Spleen (tissue), 11 donors: Measurements from ENCODE around the gene GSDMA. TPM values are rescaled to one million over a fixed set of nuclear protein-coding genes. Genes with fewer than 3 reads are reported as not detected.

Experiments used
- DNase-seq: peaks from one replicate; pipeline ENCODE4 v3.0.0-alpha.2; 2020
- H3K27ac ChIP-seq, 8 donors: fragments of 200-600 bp; sonication (generic) in 7 of 8; 1 replicate in 4 of 8; 2 replicates in 4 of 8; pipeline versions ENCODE4 v1.5.0 to v1.8.0; 2016 to 2021; ENCODE audit warnings: inconsistent platforms in 4 of 8, mild to moderate bottlenecking in 4 of 8, moderate library complexity in 1 of 8
- H3K27me3 ChIP-seq, 7 donors: fragments of 200-600 bp; sonication (generic) in 6 of 7; replicated peaks in 1 of 7; 1 replicate in 4 of 7; 2 replicates in 3 of 7; pipeline versions ENCODE4 v1.5.0 to v1.8.0; 2016 to 2021; ENCODE audit warnings: inconsistent platforms in 3 of 7, mild to moderate bottlenecking in 1 of 7
- H3K36me3 ChIP-seq, 6 donors: fragments of 200-600 bp; sonication (generic) in 5 of 6; 1 replicate in 4 of 6; 2 replicates in 2 of 6; pipeline versions ENCODE4 v1.5.0 to v1.8.0; 2016 to 2021; ENCODE audit warnings: inconsistent platforms in 2 of 6
- H3K4me1 ChIP-seq, 6 donors: fragments of 200-600 bp; sonication (generic) in 5 of 6; 1 replicate in 3 of 6; 2 replicates in 3 of 6; pipeline versions ENCODE4 v1.5.0 to v1.8.0; 2016 to 2021; ENCODE audit warnings: inconsistent platforms in 3 of 6
- H3K4me3 ChIP-seq, 8 donors: fragments of 200-600 bp; sonication (generic) in 7 of 8; 1 replicate in 4 of 8; 2 replicates in 4 of 8; pipeline versions ENCODE4 v1.5.0 to v1.8.0; 2016 to 2021; ENCODE audit warnings: inconsistent platforms in 4 of 8, mild to moderate bottlenecking in 4 of 8, moderate library complexity in 2 of 8
- H3K9me3 ChIP-seq, 8 donors: fragments of 200-600 bp; sonication (generic) in 7 of 8; 1 replicate in 4 of 8; 2 replicates in 4 of 8; pipeline versions ENCODE4 v1.5.0 to v1.8.0; 2016 to 2021; ENCODE audit warnings: inconsistent platforms in 4 of 8
- POLR2A ChIP-seq, 3 donors: fragments of 450-650 bp; IDR thresholded peaks; one replicate each; pipeline ENCODE4 v1.5.1; 2017; ENCODE audit warnings: antibody characterized with exemption in 3 of 3, mild to moderate bottlenecking in 1 of 3
- POLR2AphosphoS5 ChIP-seq, 3 donors: sonication (generic); formaldehyde crosslinking; IDR thresholded peaks; one replicate each; pipeline ENCODE4 v1.5.1; 2017; ENCODE audit warnings: antibody characterized with exemption in 3 of 3
- WGBS, 5 donors: extraction: QIAGEN DNeasy Blood & Tissue Kit in 3 of 5; methylation state at CpG; one replicate each; pipeline versions ENCODE4 v1.1.5 to v1.1.7; 2013 to 2018; 5-methylcytosine and 5-hydroxymethylcytosine counted together
- intact Hi-C: fragments of 100-400 bp; cut with DNase I; formaldehyde crosslinking; loops from one replicate; pipeline ENCODE4 v1.15.0; 2023; ENCODE audit warnings: low total_unique reads
- polyA plus RNA-seq, 3 donors: library from polyadenylated mRNA; stranded (reverse); fragments of 200-250 nt; gene quantifications; one replicate each; pipeline ENCODE4 v1.2.1, GENCODE V29; 2013
- total RNA-seq, 7 donors: library from RNA; depleted of rRNA in 3 of 7; stranded (reverse); fragments of >200 nt in 3 of 7; fragmentation: NEBNext Ultra II Directional in 4 of 7; extraction: Animal tissue kit (Norgen Biotek cat#: 25700) in 4 of 7; gene quantifications; one replicate each; pipeline versions ENCODE4 v1.1.0 to v1.2.1, GENCODE V29; 2016 to 2021
- TF ChIP-seq, protein P1 (sequence below), 11 experiments: fragments of 200-600 bp in 7 of 11; fragments of 450-650 bp in 4 of 11; sonication (generic) in 4 of 11; IDR thresholded peaks in 8 of 11; conservative IDR thresholded peaks in 3 of 11; 1 replicate in 7 of 11; 2 replicates in 4 of 11; pipeline versions ENCODE4 v1.4.0 to v1.8.0; 2016 to 2021; ENCODE audit warnings: antibody characterized with exemption in 11 of 11, inconsistent platforms in 4 of 11, mild to moderate bottlenecking in 1 of 11
- donor health status: healthy with polysubstance abuse.
- donor health status: DM: no; HTN: no; CAD: no; lungs with moderate emphysema.
- donor health status: DM: no; HTN: no; CAD: no.
- donor health status: Bipolar disorder and iron deficiency.
- donor health status: healthy.
- donor health status: DM: no; HTN: no; CAD: no.
- donor health status: DM: yes; HTN: yes; CAD: no.

GSDMA gene
- total and polyA plus RNA-seq, 10 donors: 0.07 to 1.2 (median 0.41) TPM; not detected in 3

DNA sequence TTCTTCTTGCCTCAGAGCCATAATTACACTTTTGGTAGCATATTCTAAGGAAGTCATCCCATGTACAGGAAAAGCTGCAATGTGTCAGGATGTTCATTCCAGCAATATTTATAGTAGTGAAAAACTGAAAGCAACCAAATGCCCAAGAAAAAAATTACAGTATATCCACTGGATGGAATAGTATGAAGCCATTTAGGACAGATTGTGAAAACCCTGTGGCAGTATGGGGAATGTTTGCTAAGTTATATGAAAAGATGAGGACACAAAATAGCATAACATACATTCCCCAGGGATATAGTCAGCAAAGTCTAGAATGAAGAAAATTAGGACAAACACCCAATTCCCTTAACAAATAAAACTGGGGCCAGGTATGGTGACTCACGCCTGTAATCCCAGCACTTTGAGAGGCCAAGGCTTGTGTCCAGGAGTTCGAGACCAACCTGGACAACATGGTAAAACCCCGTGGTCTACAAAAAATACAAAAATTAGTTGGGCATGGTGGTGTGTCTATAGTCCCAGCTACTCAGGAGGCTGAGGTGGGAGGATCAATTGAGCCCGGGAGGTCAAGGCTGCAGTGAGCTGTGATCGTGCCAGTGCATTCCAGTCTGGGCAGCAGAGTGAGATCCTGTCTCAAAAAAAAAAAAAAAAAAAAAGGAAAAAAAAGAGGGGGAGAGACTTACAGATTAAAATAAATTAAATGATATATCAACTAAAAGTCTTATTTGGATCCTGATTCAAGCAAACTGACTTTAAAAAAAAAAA, 33.0 kb upstream of the GSDMA start:
- no peak overlapping the region for H3K4me3 ChIP-seq
- TF ChIP-seq POLR2AphosphoS5 (IDR thresholded peaks at IDR 0.05) (no peak), POLR2A (IDR thresholded peaks at IDR 0.05) (no peak)
- no peaks in the 10 kb centered on the region for H3K9me3 ChIP-seq
- H3K36me3 ChIP-seq: no peaks in the 10 kb centered on the region
- H3K27me3 ChIP-seq: no peaks in the 10 kb centered on the region
- WGBS, 5 donors: 82 to 85% (median 84%) methylated on average over 5 of the region's 5 CpGs
- H3K4me1 ChIP-seq: peaks cover 28 to 54% (median 44%) of the 10 kb centered on the region in 6 donors
- no peak for DNase-seq
- intact Hi-C loops: no loop called here
- H3K27ac ChIP-seq: peak overlapping the region in 7 of 8 donors; percentile 81 to 93 (median 86)

DNA sequence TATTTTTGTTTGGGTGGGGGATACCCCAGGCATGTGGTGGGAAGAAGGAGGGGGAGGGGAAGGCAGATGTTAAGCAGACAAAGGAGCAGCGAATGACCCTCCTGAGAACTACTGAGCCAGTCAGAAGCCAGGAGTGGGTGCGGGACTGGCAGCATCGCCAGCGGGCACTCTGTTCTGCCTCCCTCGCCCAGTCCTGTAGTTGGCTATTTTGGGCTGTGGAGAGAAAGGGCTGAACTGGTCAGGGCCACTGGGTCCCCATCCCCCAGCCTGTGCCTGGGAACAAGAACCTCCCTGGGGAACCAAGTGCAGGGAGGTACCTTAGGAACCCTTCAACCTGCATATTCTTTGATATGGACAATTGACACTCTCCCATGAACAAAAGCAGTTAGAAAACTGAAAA, 28.9 kb upstream of the GSDMA start:
- TF ChIP-seq POLR2A (IDR thresholded peaks at IDR 0.05) (no peak), POLR2AphosphoS5 (IDR thresholded peaks at IDR 0.05) (no peak)
- TF ChIP-seq, protein P1, sequence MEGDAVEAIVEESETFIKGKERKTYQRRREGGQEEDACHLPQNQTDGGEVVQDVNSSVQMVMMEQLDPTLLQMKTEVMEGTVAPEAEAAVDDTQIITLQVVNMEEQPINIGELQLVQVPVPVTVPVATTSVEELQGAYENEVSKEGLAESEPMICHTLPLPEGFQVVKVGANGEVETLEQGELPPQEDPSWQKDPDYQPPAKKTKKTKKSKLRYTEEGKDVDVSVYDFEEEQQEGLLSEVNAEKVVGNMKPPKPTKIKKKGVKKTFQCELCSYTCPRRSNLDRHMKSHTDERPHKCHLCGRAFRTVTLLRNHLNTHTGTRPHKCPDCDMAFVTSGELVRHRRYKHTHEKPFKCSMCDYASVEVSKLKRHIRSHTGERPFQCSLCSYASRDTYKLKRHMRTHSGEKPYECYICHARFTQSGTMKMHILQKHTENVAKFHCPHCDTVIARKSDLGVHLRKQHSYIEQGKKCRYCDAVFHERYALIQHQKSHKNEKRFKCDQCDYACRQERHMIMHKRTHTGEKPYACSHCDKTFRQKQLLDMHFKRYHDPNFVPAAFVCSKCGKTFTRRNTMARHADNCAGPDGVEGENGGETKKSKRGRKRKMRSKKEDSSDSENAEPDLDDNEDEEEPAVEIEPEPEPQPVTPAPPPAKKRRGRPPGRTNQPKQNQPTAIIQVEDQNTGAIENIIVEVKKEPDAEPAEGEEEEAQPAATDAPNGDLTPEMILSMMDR (IDR thresholded peaks at IDR 0.05 in 8 of 11, conservative IDR thresholded peaks at IDR 0.05 in 3 of 11): no peak
- no peak for DNase-seq
- 78 to 89% (median 83%) methylated on average over 5 of the region's 5 CpGs for WGBS, 5 donors
- Histone ChIP-seq H3K9me3 (no peaks in the 10 kb centered on the region), H3K4me1 (peaks cover 2 to 19% (median 10%) of the 10 kb centered on the region in 6 donors), H3K27ac (no peak overlapping the region), H3K27me3 (no peaks in the 10 kb centered on the region), H3K36me3 (no peaks in the 10 kb centered on the region), H3K4me3 (no peak overlapping the region)
- intact Hi-C loops: no loop called here

DNA sequence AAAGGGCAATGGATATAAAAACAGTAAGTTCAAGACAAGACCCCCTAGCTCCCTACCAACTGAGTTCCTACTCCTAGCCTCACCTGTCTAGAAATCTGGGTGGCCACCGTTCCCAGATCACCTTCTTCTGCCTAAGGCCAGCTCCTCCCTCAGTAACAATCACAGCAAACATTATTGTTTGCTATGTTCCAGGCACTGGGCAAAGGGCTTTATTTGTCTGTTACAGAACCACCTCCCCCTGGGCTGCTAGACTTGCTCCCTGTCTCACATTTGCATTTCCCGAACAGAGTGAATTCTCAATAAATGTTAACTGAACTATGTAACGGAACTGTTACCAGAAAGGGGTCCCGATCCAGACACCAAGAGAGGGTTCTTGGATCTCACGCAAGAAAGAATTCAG, 28.5 kb upstream of the GSDMA start:
- WGBS, 5 donors: 87 to 94% (median 92%) methylated on average over 5 of the region's 5 CpGs

DNA sequence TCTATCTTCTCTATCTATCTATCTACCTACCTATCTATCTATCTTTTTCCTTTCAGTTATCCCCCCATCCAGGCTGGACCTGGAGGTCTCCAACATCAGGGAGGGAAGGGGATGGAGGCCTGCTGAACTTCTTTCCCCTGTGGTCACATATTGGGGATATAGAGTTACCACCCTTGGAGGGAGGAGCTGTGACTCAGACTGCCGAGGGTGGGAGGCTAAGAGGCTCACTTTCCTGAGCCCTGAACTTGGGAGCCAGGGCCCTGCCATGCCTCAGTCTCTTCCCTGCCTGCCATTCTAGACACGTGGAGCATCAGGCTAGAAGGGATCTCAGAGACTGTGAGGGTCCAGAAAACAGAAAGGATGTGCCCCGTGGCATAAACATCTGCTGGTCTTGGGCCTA, 26.9 kb upstream of the GSDMA start:
- Histone ChIP-seq H3K4me1 (peaks cover 4 to 15% (median 9%) of the 10 kb centered on the region in 6 donors), H3K4me3 (no peak overlapping the region), H3K27me3 (no peaks in the 10 kb centered on the region), H3K27ac (no peak overlapping the region), H3K9me3 (no peaks in the 10 kb centered on the region), H3K36me3 (no peaks in the 10 kb centered on the region)
- TF ChIP-seq POLR2AphosphoS5 (IDR thresholded peaks at IDR 0.05): no peak
- TF ChIP-seq, protein P1 (IDR thresholded peaks at IDR 0.05 in 8 of 11, conservative IDR thresholded peaks at IDR 0.05 in 3 of 11): no peak
- TF ChIP-seq POLR2A (IDR thresholded peaks at IDR 0.05): no peak
- DNase-seq: no peak
- WGBS, 5 donors: 62 to 85% (median 68%) methylated on average over 3 of the region's 3 CpGs
- intact Hi-C loops: no loop called here

More for the DNA sequence above, 28.5 kb upstream of the GSDMA start:
- no peaks in the 10 kb centered on the region for H3K9me3 ChIP-seq
- intact Hi-C loops: no loop called here
- no peak for DNase-seq
- no peak overlapping the region for H3K27ac ChIP-seq
- no peaks in the 10 kb centered on the region for H3K27me3 ChIP-seq
- no peaks in the 10 kb centered on the region for H3K36me3 ChIP-seq
- peaks cover 0 to 17% (median 9%) of the 10 kb centered on the region in 6 donors for H3K4me1 ChIP-seq
- H3K4me3 ChIP-seq: no peak overlapping the region
- TF ChIP-seq, protein P1 (IDR thresholded peaks at IDR 0.05 in 8 of 11, conservative IDR thresholded peaks at IDR 0.05 in 3 of 11): no peak
- TF ChIP-seq POLR2AphosphoS5 (IDR thresholded peaks at IDR 0.05) (no peak), POLR2A (IDR thresholded peaks at IDR 0.05) (no peak)
